Neural progenitor cell (in vitro differentiated cells): ENCODE data around the gene CHMP1A.

Experiments used
- EZH2 ChIP-seq: fragments of 200-600 bp; sonication (generic); IDR thresholded peaks from 2 replicates; pipeline ENCODE4 v1.6.1; 2017; ENCODE audit warnings: antibody characterized with exemption, mild to moderate bottlenecking, moderate library complexity
- TF ChIP-seq, protein P1 (sequence below): fragments of 200-600 bp; sonication (generic); IDR thresholded peaks from 2 replicates; pipeline ENCODE4 v1.5.1; 2017; ENCODE audit warnings: antibody characterized with exemption, mild to moderate bottlenecking

DNA sequence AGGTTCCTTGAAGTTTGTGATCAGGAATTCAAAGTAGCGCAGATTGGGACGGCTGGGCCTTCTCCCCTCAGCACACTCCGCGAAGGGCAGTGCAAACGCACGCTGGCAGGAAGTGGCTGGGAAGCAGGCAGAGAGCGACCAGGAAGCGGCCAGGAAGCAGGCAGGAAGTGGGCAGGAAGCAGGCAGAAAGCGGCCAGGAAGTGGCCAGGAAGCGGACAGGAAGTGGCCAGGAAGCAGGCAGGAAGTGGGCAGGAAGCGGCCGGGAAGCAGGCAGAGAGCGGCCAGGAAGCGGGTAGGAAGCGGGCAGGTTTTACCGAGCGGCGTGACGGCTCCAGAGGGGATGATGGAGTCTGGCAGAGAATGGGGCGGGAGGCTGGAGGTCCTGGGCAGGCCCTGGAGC, 40.9 kb downstream of the CHMP1A start:
- TF ChIP-seq, protein P1, sequence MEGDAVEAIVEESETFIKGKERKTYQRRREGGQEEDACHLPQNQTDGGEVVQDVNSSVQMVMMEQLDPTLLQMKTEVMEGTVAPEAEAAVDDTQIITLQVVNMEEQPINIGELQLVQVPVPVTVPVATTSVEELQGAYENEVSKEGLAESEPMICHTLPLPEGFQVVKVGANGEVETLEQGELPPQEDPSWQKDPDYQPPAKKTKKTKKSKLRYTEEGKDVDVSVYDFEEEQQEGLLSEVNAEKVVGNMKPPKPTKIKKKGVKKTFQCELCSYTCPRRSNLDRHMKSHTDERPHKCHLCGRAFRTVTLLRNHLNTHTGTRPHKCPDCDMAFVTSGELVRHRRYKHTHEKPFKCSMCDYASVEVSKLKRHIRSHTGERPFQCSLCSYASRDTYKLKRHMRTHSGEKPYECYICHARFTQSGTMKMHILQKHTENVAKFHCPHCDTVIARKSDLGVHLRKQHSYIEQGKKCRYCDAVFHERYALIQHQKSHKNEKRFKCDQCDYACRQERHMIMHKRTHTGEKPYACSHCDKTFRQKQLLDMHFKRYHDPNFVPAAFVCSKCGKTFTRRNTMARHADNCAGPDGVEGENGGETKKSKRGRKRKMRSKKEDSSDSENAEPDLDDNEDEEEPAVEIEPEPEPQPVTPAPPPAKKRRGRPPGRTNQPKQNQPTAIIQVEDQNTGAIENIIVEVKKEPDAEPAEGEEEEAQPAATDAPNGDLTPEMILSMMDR: no peak
- TF ChIP-seq EZH2: no peak
